HG03095 (cell line): ENCODE data around the gene RACGAP1.
A peak's percentile ranks its signal among the peaks of the same experiment; 100 is the strongest.

Experiments
- ATAC-seq: cut with Tn5 transposase; IDR thresholded peaks from one replicate; pipeline ENCODE4 v1.9.1; 2021; ENCODE audit warnings: moderate library complexity; ENCODE audit not compliant: unreplicated experiment

Gene RACGAP1

GRCh38 chr12:50025187-50026059 lies at the start of gene RACGAP1:
Gene RACGAP1, minus strand, starts transcription at chr12:50025494. Its CDS starts 8,779 bp downstream, at chr12:50016715.
- peak; percentile 95 for ATAC-seq

- no peak for ATAC-seq
These were observed 48.4 kb upstream of the RACGAP1 start for GRCh38 chr12:50073712-50074111.

GRCh38 chr12:50073206-50073605 lies 47.9 kb upstream of the RACGAP1 start:
- no peak for ATAC-seq

GRCh38 chr12:50072198-50072907 lies 47.1 kb upstream of the RACGAP1 start:
- no peak for ATAC-seq

- no peak for ATAC-seq
These were observed 45.2 kb upstream of the RACGAP1 start for GRCh38 chr12:50070314-50071060.

- ATAC-seq: no peak
These were observed 44.2 kb upstream of the RACGAP1 start for GRCh38 chr12:50069539-50069938.

- ATAC-seq: no peak
These were observed 43.8 kb upstream of the RACGAP1 start for GRCh38 chr12:50069069-50069468.

- ATAC-seq: no peak
These were observed 41.1 kb upstream of the RACGAP1 start for GRCh38 chr12:50066402-50066801.

- no peak for ATAC-seq
These were observed 40.5 kb upstream of the RACGAP1 start for GRCh38 chr12:50065726-50066310.

- no peak for ATAC-seq
These were observed 37.6 kb upstream of the RACGAP1 start for GRCh38 chr12:50062728-50063460.

- no peak for ATAC-seq
These were observed 36.8 kb upstream of the RACGAP1 start for GRCh38 chr12:50061946-50062686.

GRCh38 chr12:50061171-50061570 lies 35.9 kb upstream of the RACGAP1 start:
- no peak for ATAC-seq

GRCh38 chr12:50060120-50060468 lies 34.8 kb upstream of the RACGAP1 start:
- no peak for ATAC-seq

- no peak for ATAC-seq
These were observed 34.3 kb upstream of the RACGAP1 start for GRCh38 chr12:50059440-50060119.

- ATAC-seq: no peak
These were observed 33.5 kb upstream of the RACGAP1 start for GRCh38 chr12:50058743-50059312.

- no peak for ATAC-seq
These were observed 32.8 kb upstream of the RACGAP1 start for GRCh38 chr12:50057896-50058670.

- no peak for ATAC-seq
These were observed 31.9 kb upstream of the RACGAP1 start, which contains the start of gene ASIC1 for GRCh38 chr12:50057000-50057841. Gene ASIC1, plus strand, starts transcription at chr12:50057596. Its CDS starts 1,171 bp downstream, at chr12:50058767.
